ENCODE measurements around the gene OOSP3. TPM values are rescaled to one million over a fixed set of nuclear protein-coding genes. Genes with fewer than 3 reads are reported as not detected.
A peak's percentile ranks its signal among the peaks of the same experiment; 100 is the strongest.

The OOSP3 gene
- total RNA-seq, 1 experiment from 2014 or later = not detected

DNA sequence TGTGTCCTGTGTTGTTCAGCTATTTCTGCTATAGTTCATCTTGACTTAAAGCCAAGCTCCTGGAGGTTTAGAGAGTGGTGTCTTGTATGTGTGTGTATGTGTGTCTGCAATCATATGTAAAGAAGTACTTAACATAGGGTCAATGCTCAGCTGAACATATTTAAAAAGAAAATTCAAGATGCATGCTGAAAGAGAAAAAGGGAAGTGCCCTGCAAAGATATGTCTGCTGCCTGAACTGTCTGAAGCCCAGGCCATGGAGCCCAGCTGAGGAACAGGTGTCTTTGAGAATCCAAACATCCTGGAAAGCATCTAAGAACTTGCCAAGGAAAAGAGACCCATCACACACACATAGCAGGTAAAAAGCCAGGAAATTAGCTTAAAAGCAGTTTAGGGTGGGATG lies 18.9 kb upstream of the OOSP3 start:
- H2AFZ ChIP-seq (ENCODE audit: low read depth, low read length, poor library complexity, severe bottlenecking) = peak overlapping the region; percentile 17
- H3K4me3 ChIP-seq (replicated peaks in 1 of 2; ENCODE audit: low read depth in 1 of 2, low read length in 2 of 2) = no peak overlapping the region
- TF ChIP-seq YY1 (IDR thresholded peaks at IDR 0.05; ENCODE audit: extremely low read depth, insufficient replicate concordance, low read depth, low read length) (no peak), ZNF274 (IDR thresholded peaks at IDR 0.05; ENCODE audit: low read depth, low read length) (no peak), ELF1 (IDR thresholded peaks at IDR 0.05; ENCODE audit: borderline replicate concordance, low read depth) (no peak), EZH2phosphoT487 (IDR thresholded peaks at IDR 0.05; ENCODE audit: borderline replicate concordance) (no peak)
- TF ChIP-seq, protein P1, sequence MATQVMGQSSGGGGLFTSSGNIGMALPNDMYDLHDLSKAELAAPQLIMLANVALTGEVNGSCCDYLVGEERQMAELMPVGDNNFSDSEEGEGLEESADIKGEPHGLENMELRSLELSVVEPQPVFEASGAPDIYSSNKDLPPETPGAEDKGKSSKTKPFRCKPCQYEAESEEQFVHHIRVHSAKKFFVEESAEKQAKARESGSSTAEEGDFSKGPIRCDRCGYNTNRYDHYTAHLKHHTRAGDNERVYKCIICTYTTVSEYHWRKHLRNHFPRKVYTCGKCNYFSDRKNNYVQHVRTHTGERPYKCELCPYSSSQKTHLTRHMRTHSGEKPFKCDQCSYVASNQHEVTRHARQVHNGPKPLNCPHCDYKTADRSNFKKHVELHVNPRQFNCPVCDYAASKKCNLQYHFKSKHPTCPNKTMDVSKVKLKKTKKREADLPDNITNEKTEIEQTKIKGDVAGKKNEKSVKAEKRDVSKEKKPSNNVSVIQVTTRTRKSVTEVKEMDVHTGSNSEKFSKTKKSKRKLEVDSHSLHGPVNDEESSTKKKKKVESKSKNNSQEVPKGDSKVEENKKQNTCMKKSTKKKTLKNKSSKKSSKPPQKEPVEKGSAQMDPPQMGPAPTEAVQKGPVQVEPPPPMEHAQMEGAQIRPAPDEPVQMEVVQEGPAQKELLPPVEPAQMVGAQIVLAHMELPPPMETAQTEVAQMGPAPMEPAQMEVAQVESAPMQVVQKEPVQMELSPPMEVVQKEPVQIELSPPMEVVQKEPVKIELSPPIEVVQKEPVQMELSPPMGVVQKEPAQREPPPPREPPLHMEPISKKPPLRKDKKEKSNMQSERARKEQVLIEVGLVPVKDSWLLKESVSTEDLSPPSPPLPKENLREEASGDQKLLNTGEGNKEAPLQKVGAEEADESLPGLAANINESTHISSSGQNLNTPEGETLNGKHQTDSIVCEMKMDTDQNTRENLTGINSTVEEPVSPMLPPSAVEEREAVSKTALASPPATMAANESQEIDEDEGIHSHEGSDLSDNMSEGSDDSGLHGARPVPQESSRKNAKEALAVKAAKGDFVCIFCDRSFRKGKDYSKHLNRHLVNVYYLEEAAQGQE (IDR thresholded peaks at IDR 0.05; ENCODE audit: low read depth) = no peak
- TF ChIP-seq, protein P2, sequence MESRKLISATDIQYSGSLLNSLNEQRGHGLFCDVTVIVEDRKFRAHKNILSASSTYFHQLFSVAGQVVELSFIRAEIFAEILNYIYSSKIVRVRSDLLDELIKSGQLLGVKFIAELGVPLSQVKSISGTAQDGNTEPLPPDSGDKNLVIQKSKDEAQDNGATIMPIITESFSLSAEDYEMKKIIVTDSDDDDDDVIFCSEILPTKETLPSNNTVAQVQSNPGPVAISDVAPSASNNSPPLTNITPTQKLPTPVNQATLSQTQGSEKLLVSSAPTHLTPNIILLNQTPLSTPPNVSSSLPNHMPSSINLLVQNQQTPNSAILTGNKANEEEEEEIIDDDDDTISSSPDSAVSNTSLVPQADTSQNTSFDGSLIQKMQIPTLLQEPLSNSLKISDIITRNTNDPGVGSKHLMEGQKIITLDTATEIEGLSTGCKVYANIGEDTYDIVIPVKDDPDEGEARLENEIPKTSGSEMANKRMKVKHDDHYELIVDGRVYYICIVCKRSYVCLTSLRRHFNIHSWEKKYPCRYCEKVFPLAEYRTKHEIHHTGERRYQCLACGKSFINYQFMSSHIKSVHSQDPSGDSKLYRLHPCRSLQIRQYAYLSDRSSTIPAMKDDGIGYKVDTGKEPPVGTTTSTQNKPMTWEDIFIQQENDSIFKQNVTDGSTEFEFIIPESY (IDR thresholded peaks at IDR 0.05; ENCODE audit: extremely low read depth, insufficient replicate concordance, low read length) = no peak
- CTCF ChIA-PET = no interaction called here
- POLR2A ChIA-PET = no interaction called here
- H3K79me2 ChIP-seq (ENCODE audit: insufficient read depth, low read length) = no peaks in the 10 kb centered on the region
- DNase-seq (ENCODE audit: low read depth, low spot score) = no peak
- H4K20me1 ChIP-seq (ENCODE audit: insufficient read depth) = no peaks in the 10 kb centered on the region
- no peak overlapping the region for H3K4me2 ChIP-seq (ENCODE audit: low read length)
- no peaks in the 10 kb centered on the region for H3K9me3 ChIP-seq (ENCODE audit: control insufficient read depth in 1 of 2, insufficient read depth in 1 of 2, low read depth in 1 of 2, low read length in 2 of 2)
- intact Hi-C loops (cut with micrococcal nuclease) = no loop called here
- no peaks in the 10 kb centered on the region for H3K36me3 ChIP-seq (ENCODE audit: control insufficient read depth in 1 of 2, insufficient read depth in 2 of 2, low read length in 2 of 2)
- peaks cover 28 to 50% of the 10 kb centered on the region in 2 experiments for H3K4me1 ChIP-seq (ENCODE audit: control insufficient read depth in 1 of 2, insufficient read depth in 2 of 2, low read length in 2 of 2)
- no peak for ATAC-seq
- no TSS peak for BruUV-seq (replicated peaks)
- no peak overlapping the region for H3K27ac ChIP-seq (ENCODE audit: low read depth, low read length)
- no peaks in the 10 kb centered on the region for H3K27me3 ChIP-seq (ENCODE audit: insufficient read depth, low read length)
- no peak overlapping the region for H3K9ac ChIP-seq (ENCODE audit: low read length)
- RAD21 ChIA-PET (ENCODE audit: low non-redundant PET in 1 of 2, low total read pairs in 2 of 2, uncharacterized antibody in 2 of 2, unreplicated experiment in 2 of 2) = no interaction called here
- H3K9me2 ChIP-seq (ENCODE audit: insufficient read depth) = no peaks in the 10 kb centered on the region
